DOHH2 (cell line): Measurements from ENCODE around the gene TNFAIP2.

Experiments
- H3F3A ChIP-seq: fragments of 200-600 bp; sonication (generic), shearing (Covaris generic); 2 replicates; pipeline ENCODE4 v1.6.0; 2016; ENCODE audit warnings: antibody characterized with exemption, mild to moderate bottlenecking; ENCODE audit not compliant: control insufficient read depth, insufficient read depth
- H3K27ac ChIP-seq: fragments of 200-600 bp; sonication (generic); 2 replicates; pipeline ENCODE4 v1.5.1; 2014; ENCODE audit warnings: low read depth, mild to moderate bottlenecking, low read length, moderate library complexity
- H3K27me3 ChIP-seq: fragments of 200-600 bp; sonication (generic); 2 replicates; pipeline ENCODE4 v1.6.1; 2014; ENCODE audit warnings: mild to moderate bottlenecking, low read length, mixed read lengths; ENCODE audit not compliant: control insufficient read depth
- H3K36me3 ChIP-seq: fragments of 200-600 bp; sonication (generic); 2 replicates; pipeline ENCODE4 v1.6.1; 2014; ENCODE audit warnings: mild to moderate bottlenecking, low read length, moderate library complexity, mixed read lengths; ENCODE audit not compliant: control insufficient read depth
- H3K4me1 ChIP-seq: fragments of 200-600 bp; sonication (generic); 2 replicates; pipeline ENCODE4 v1.6.1; 2014; ENCODE audit warnings: mild to moderate bottlenecking, low read length, mixed read lengths; ENCODE audit not compliant: control insufficient read depth
- H3K4me2 ChIP-seq: fragments of 200-600 bp; sonication (generic); 2 replicates; pipeline ENCODE4 v1.6.0; 2014; ENCODE audit warnings: mild to moderate bottlenecking, low read length, moderate library complexity
- H3K4me3 ChIP-seq: fragments of 200-600 bp; sonication (generic); 2 replicates; pipeline ENCODE4 v1.5.1; 2014; ENCODE audit warnings: mild to moderate bottlenecking, low read length, mixed read lengths
- H3K79me2 ChIP-seq: fragments of 200-600 bp; sonication (generic); 2 replicates; pipeline ENCODE4 v1.6.1; 2014; ENCODE audit warnings: mild to moderate bottlenecking, low read length, mixed read lengths; ENCODE audit not compliant: control insufficient read depth
- H3K9me2 ChIP-seq: fragments of 200-600 bp; sonication (generic); replicated peaks from 2 replicates; pipeline ENCODE4 v1.6.1; 2014; ENCODE audit warnings: mild to moderate bottlenecking, low read length, mixed read lengths; ENCODE audit not compliant: control insufficient read depth
- H3K9me3 ChIP-seq: fragments of 200-600 bp; sonication (generic); 2 replicates; pipeline ENCODE4 v1.6.1; 2014; ENCODE audit warnings: antibody characterized with exemption, low read length, mixed read lengths; ENCODE audit not compliant: control insufficient read depth, insufficient read depth
- H4K20me1 ChIP-seq: fragments of 200-600 bp; sonication (generic); 2 replicates; pipeline ENCODE4 v1.6.0; 2014; ENCODE audit warnings: low read depth, mild to moderate bottlenecking, antibody characterized with exemption, low read length, moderate library complexity; ENCODE audit not compliant: control insufficient read depth, insufficient read depth
- CTCF ChIP-seq: fragments of 200-600 bp; sonication (generic); IDR thresholded peaks from one replicate; pipeline ENCODE4 v1.5.1; 2014; ENCODE audit warnings: antibody characterized with exemption, mild to moderate bottlenecking, low read depth, low read length; ENCODE audit not compliant: poor library complexity, severe bottlenecking
- EZH2phosphoT487 ChIP-seq: fragments of 200-600 bp; sonication (generic); IDR thresholded peaks from 2 replicates; pipeline ENCODE4 v1.6.1; 2017; ENCODE audit warnings: borderline replicate concordance, mild to moderate bottlenecking, antibody characterized with exemption, low read length, moderate library complexity, mixed read lengths

The TNFAIP2 gene

GRCh38 chr14:103146141-103146709, 23.0 kb downstream of the TNFAIP2 start:
- TF ChIP-seq EZH2phosphoT487 (no peak), CTCF (no peak)
- peaks cover 10% of the 10 kb centered on the region for H3K4me1 ChIP-seq
- no peaks in the 10 kb centered on the region for H3K79me2 ChIP-seq
- no peaks in the 10 kb centered on the region for H4K20me1 ChIP-seq
- no peak overlapping the region for H3K4me3 ChIP-seq
- H3K9me3 ChIP-seq, result no peaks in the 10 kb centered on the region
- H3K27me3 ChIP-seq, result peaks cover 23% of the 10 kb centered on the region
- H3K4me2 ChIP-seq, result no peak overlapping the region
- H3F3A ChIP-seq, result no peaks in the 10 kb centered on the region
- H3K36me3 ChIP-seq, result no peaks in the 10 kb centered on the region
- no peaks in the 10 kb centered on the region for H3K9me2 ChIP-seq
- no peak overlapping the region for H3K27ac ChIP-seq

DNA sequence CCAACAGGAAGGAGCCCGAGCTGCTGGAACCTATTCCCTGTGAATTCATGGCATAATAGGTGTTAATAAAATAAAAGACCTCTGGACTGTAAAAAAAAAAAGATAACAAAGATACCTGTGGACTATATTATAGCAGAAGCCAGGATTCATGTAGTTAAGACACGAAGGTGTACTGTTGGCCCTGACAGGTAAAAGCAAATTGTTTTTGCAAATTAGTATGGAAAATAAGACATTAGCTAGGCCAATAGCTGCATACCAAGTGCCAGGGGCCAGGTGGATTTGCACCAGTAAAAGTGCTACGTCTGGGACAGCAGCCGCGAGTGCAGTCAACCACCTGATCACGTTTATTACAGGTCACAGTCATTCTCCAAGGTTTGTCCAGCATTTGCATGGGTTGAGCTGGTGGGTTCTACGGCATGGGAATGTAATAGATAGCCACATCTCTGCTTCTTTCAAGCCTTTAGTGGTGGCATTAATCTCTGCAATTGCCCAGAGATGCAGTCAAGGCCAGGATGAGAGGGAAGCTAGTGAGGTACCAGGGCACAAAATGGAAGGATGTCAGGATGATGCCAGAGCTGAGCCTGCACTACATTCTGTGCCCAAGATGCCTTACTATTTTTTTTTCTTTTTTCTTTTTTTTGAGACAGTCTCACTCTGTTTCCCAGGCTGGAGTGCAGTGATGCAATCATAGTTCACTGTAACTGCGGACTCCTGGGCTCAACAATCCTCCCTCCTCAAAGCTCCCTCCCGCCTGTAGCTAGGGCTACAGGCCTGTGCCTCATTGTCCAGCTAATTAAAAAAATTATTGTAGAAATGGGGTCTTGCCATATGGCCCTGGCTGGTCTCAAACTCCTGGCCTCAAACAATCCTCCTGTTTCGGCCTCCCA, 26.3 kb downstream of the TNFAIP2 start:
- H3K9me2 ChIP-seq, result no peaks in the 10 kb centered on the region
- H3K27ac ChIP-seq, result no peak overlapping the region
- H3K4me3 ChIP-seq, result no peak overlapping the region
- H3K27me3 ChIP-seq, result peaks cover 12% of the 10 kb centered on the region; the same call in 1 of the 2 replicates
- H4K20me1 ChIP-seq, result no peaks in the 10 kb centered on the region
- no peaks in the 10 kb centered on the region for H3K4me1 ChIP-seq
- H3K36me3 ChIP-seq, result no peaks in the 10 kb centered on the region
- TF ChIP-seq EZH2phosphoT487, result no peak
- TF ChIP-seq CTCF, result no peak
- H3K79me2 ChIP-seq, result no peaks in the 10 kb centered on the region
- no peak overlapping the region for H3K4me2 ChIP-seq
- no peaks in the 10 kb centered on the region for H3F3A ChIP-seq
- no peaks in the 10 kb centered on the region for H3K9me3 ChIP-seq

DNA sequence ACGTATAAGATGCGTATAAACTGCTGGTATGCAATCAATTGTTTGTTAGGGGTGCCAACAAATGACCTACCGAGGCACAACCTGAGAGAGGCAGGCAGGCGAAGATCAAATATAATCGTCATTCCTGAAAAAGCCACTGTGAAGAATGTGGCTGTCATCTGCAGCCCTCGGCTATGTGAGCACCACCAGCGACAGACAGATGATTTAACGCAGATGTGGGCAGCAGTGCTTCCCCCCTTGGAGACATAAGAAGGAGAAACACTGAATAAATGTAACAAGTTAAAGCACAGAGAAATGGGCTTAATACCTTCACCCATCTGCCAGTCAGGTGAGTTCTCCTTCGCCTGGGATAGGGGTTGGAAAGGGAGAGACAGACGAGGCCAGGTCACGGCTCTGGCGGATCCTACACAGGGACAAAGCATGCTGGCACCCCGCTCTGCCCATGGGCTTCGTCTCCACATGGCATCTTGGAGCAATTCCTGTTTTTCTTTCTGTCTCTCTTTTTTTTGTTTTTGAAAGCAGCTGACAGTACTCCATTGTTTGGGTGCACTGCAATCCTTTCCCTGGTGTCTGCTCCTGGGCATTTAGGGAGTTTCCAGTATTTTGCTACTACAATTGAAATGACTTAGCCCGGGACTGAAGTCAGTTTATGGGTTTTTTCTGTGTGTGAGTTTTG, 28.1 kb downstream of the TNFAIP2 start:
- TF ChIP-seq CTCF, result no peak
- no peak overlapping the region for H3K4me2 ChIP-seq
- H3K27ac ChIP-seq, result no peak overlapping the region
- no peaks in the 10 kb centered on the region for H3K9me2 ChIP-seq
- H3K4me1 ChIP-seq, result no peaks in the 10 kb centered on the region
- no peaks in the 10 kb centered on the region for H3K36me3 ChIP-seq
- no peaks in the 10 kb centered on the region for H4K20me1 ChIP-seq
- no peaks in the 10 kb centered on the region for H3K9me3 ChIP-seq
- peaks cover 12% of the 10 kb centered on the region; the same call in 1 of the 2 replicates for H3K27me3 ChIP-seq
- H3K79me2 ChIP-seq, result no peaks in the 10 kb centered on the region
- no peaks in the 10 kb centered on the region for H3F3A ChIP-seq
- no peak overlapping the region for H3K4me3 ChIP-seq
